ENCODE measurements around the gene ACSS3.
A peak's percentile ranks its signal among the peaks of the same experiment; 100 is the strongest.

The ACSS3 gene

GRCh38 chr12:81229759-81230158 is 151.9 kb downstream of the ACSS3 start:
- H3K4me3 ChIP-seq (replicated peaks in 1 of 2; ENCODE audit: low read depth in 2 of 2, low read length in 2 of 2) = no peak overlapping the region
- no peak for TF ChIP-seq CTCF (IDR thresholded peaks at IDR 0.05; ENCODE audit: low read depth, low read length)
- DNase-seq (ENCODE audit: low read depth in 2 of 2) = no peak

DNA sequence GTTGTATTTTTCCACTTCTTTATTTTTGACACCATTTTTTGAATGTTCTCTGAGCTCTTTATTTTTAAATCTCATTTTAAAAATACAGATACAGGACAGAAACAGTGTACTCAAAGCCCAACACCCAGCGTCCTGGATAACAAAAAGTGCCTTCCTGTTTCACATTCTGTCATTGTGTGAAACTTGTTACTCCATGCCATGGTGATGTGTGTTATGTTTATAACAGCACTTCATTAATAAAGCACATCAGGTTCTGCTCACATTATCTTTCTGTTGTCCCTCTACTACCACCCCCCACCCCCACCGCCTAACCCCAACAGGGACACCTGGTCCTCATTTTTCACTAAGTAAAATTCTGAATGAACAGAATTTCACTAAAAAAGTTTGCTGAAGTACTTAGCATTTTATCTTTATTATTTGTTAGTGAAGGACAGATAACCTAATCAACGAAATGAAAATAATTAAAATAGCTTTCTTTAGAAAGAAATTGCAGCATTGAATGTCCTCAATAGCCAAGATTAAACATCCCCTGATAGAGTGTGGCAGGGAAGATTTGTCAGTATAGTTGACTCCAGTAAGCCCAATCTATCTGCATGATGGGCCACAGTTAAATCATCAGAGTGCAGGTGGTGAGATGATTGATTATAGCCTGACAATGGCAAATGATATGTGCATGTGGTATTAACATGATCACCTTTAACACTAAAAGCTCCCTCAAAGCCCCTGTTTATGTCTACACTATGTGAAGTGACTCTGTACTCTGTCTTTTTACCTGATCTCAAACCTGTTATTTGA is 153.9 kb downstream of the ACSS3 start:
- no peak overlapping the region for H3K4me3 ChIP-seq (replicated peaks in 1 of 2; ENCODE audit: low read depth in 2 of 2, low read length in 2 of 2)
- TF ChIP-seq CTCF (IDR thresholded peaks at IDR 0.05; ENCODE audit: low read depth, low read length) = no peak
- no peak for DNase-seq (ENCODE audit: low read depth in 2 of 2)

DNA sequence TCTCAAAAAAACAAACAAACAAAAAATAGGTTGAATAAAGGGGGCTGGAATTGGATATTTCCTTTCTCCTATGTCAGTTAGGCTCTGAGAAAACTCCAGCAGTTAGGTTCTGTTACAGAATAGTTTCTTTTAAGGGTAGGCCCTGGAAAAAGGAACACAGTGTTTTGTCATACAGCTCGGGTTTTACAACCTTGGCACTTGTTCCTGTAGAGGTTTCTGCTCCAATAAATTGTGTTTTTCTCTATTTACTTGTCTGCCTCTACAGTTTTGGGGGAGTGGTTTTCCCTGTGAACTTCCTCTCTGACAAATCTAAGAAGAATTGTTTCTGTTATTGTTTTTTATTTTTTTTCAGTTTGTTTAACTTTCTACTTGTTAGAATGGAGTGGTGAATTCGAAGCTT is 167.6 kb downstream of the ACSS3 start:
- no peak overlapping the region for H3K4me3 ChIP-seq (replicated peaks in 1 of 2; ENCODE audit: low read depth in 2 of 2, low read length in 2 of 2)
- peak in 1 of 2 donors; percentile 3 for DNase-seq (ENCODE audit: low read depth in 2 of 2)
- TF ChIP-seq CTCF (IDR thresholded peaks at IDR 0.05; ENCODE audit: low read depth, low read length) = no peak

DNA sequence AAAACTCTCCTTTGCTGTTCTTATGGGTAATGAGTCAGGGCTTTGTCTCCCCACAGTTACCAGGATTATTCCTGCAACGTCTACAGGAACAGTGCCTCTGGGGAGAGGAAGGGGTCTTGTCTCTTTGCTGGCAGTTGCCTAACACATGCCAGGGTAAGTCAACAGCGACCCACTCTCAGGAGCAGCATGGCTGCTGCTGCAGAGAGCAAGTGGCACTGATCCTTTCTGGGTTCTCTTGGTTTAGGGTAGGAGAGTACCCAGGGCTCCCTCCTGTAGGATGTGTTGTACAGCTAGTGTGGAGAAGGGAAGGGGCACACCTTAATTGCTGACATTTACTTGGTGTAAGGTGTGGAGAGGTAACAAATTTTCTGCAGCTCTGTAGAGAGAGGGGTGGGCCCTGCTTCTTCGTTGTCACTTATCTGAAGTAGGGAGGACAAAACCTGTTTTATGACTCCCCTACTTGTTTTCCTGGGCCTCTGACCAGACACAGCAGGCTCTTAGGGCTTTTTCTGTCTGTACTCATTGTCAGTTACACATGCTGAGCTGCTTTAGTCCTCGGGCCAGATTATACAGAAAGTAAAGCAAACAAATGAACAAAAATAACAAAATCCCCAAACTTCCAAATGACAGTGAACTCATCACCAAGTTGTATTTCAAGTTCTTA is 168.2 kb downstream of the ACSS3 start:
- no peak for TF ChIP-seq CTCF (IDR thresholded peaks at IDR 0.05; ENCODE audit: low read depth, low read length)
- DNase-seq (ENCODE audit: low read depth in 2 of 2) = no peak
- no peak overlapping the region for H3K4me3 ChIP-seq (replicated peaks in 1 of 2; ENCODE audit: low read depth in 2 of 2, low read length in 2 of 2)

- TF ChIP-seq CTCF (IDR thresholded peaks at IDR 0.05; ENCODE audit: low read depth, low read length) = no peak
- no peak for DNase-seq (ENCODE audit: low read depth in 2 of 2)
- no peak overlapping the region for H3K4me3 ChIP-seq (replicated peaks in 1 of 2; ENCODE audit: low read depth in 2 of 2, low read length in 2 of 2)
These were observed 172.1 kb downstream of the ACSS3 start for GRCh38 chr12:81249976-81250375.

DNA sequence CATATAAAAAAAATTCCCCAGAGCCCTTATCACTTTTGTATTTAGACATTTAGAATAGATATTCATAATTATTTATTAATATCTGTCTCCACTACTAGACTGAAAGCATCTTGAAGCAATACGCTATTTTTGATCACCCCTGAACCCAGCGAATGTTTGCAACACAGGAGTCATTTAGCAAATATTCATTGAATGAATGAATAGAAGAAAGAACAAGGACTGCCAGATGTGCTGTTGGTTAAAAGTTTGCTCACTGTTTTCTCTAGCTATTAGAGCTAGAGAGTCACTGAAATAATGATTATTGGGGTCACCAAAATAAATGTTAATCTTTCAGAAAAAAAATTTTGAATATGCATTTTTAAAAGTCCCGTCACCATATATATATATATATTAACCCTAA is 174.3 kb downstream of the ACSS3 start:
- no peak overlapping the region for H3K4me3 ChIP-seq (replicated peaks in 1 of 2; ENCODE audit: low read depth in 2 of 2, low read length in 2 of 2)
- no peak for DNase-seq (ENCODE audit: low read depth in 2 of 2)
- TF ChIP-seq CTCF (IDR thresholded peaks at IDR 0.05; ENCODE audit: low read depth, low read length) = no peak
